ENCODE results near the gene NDNF.

- TF ChIP-seq CTCF (IDR thresholded peaks at IDR 0.05; ENCODE audit: insufficient read depth, low read depth, low read length) (no peak), EZH2 (IDR thresholded peaks at IDR 0.05; ENCODE audit: insufficient read depth, low read length) (no peak)
Observed at GRCh38 chr4:120990246-120990645, 82.1 kb downstream of the NDNF start.
